GM12878 (cell line): Measurements from ENCODE around the gene NTRK3. TPM values are rescaled to one million over a fixed set of nuclear protein-coding genes. Genes with fewer than 3 reads are reported as not detected.

Experiments
- ATAC-seq: fragments of 200-7000 bp; cut with Tn5 transposase; 3 replicates; pipeline ENCODE4 v1.9.1; 2020; ENCODE audit warnings: mild to moderate bottlenecking, moderate library complexity
- BruUV-seq: library from RNA; stranded (reverse); fragments of 400-500 nt; replicated peaks from 2 replicates; lab custom pipeline; 2021; lab: Mats Ljungman, UMichigan
- CTCF ChIA-PET: fragments of 300-600 bp; sonication (Branson Sonifier 250); formaldehyde crosslinking; extraction: SDS; loops from one replicate; lab custom pipeline; 2021; ENCODE audit warnings: inconsistent platforms; lab: Yijun Ruan, JAX
- POLR2A ChIA-PET: fragments of 350-600 bp; formaldehyde crosslinking; extraction: SDS; loops from one replicate; lab custom pipeline; 2021; ENCODE audit warnings: inconsistent platforms; lab: Charles Lee
- RAD21 ChIA-PET: fragments of 300-600 bp; sonication (Branson Sonifier 250); formaldehyde crosslinking; loops from one replicate; lab custom pipeline; 2023; ENCODE audit warnings: antibody characterized with exemption; ENCODE audit not compliant: unreplicated experiment; lab: Charles Lee
- SMC1A ChIA-PET: fragments of 300-600 bp; sonication (Branson Sonifier 250); formaldehyde crosslinking; loops from one replicate; lab custom pipeline; 2023; ENCODE audit not compliant: unreplicated experiment, uncharacterized antibody; lab: Charles Lee
- DNase-seq: peaks from one replicate; pipeline ENCODE4 v3.0.0-alpha.2; 2011; ENCODE audit warnings: low read depth, low spot score
- FAIRE-seq: peaks from 3 replicates; lab custom pipeline; 2011; peaks lifted over from hg19 to GRCh38; lab: Jason Lieb, UNC
- H2AFZ ChIP-seq: 2 replicates; pipeline ENCODE4 v1.6.0; 2011; ENCODE audit warnings: low read depth, low read length, control low read depth; ENCODE audit not compliant: control insufficient read depth
- H3K27ac ChIP-seq: 2 replicates; pipeline ENCODE4 v1.5.1; 2011; ENCODE audit warnings: control low read depth; ENCODE audit not compliant: control insufficient read depth, insufficient read depth
- H3K27me3 ChIP-seq, 2 experiments: replicated peaks in 1 of 2; 2 replicates each; pipeline versions ENCODE4 v1.6.0 to v1.6.1; 2011; ENCODE audit warnings: low read length in 1 of 2; ENCODE audit not compliant: control insufficient read depth in 2 of 2, insufficient read depth in 2 of 2
- H3K36me3 ChIP-seq, 2 experiments: 2 replicates each; pipeline ENCODE4 v1.5.1; 2011; ENCODE audit warnings: low read length in 1 of 2; ENCODE audit not compliant: control insufficient read depth in 2 of 2, insufficient read depth in 2 of 2
- H3K4me1 ChIP-seq: 2 replicates; pipeline ENCODE4 v1.6.1; 2011; ENCODE audit warnings: mild to moderate bottlenecking, low read length, moderate library complexity, mixed read lengths; ENCODE audit not compliant: control insufficient read depth, insufficient read depth
- H3K4me2 ChIP-seq: 2 replicates; pipeline ENCODE4 v1.6.0; 2011; ENCODE audit warnings: control low read depth; ENCODE audit not compliant: control insufficient read depth, insufficient read depth
- H3K4me3 ChIP-seq: fragments of 200-600 bp; sonication (generic); 2 replicates; pipeline ENCODE4 v1.5.1; 2016
- H3K79me2 ChIP-seq: 2 replicates; pipeline ENCODE4 v1.6.0; 2011; ENCODE audit warnings: low read length; ENCODE audit not compliant: control insufficient read depth, insufficient read depth
- H3K9ac ChIP-seq: 2 replicates; pipeline ENCODE4 v1.8.0; 2011; ENCODE audit warnings: low read length, control low read depth, mixed read lengths; ENCODE audit not compliant: control insufficient read depth, insufficient read depth
- H3K9me3 ChIP-seq: replicated peaks from 3 replicates; pipeline ENCODE4 v1.5.1; 2011; ENCODE audit warnings: mild to moderate bottlenecking, low read length; ENCODE audit not compliant: control insufficient read depth, insufficient read depth
- H4K20me1 ChIP-seq: 2 replicates; pipeline ENCODE4 v1.6.0; 2011; ENCODE audit not compliant: control insufficient read depth, insufficient read depth
- CEBPB ChIP-seq, 2 experiments: fragments of 150-350 bp in 1 of 2; IDR thresholded peaks; 2 replicates each; pipeline ENCODE4 v1.6.1; 2012 to 2014; ENCODE audit warnings: low read depth in 2 of 2, low read length in 2 of 2, borderline replicate concordance in 1 of 2, inconsistent platforms in 1 of 2
- EED ChIP-seq: sonication (generic); IDR thresholded peaks from 2 replicates; pipeline ENCODE4 v1.6.1; 2016; ENCODE audit warnings: antibody characterized with exemption, low read depth
- EGR1 ChIP-seq, 2 experiments: IDR thresholded peaks; 1 replicate in 1 of 2; 2 replicates in 1 of 2; pipeline ENCODE4 v1.6.1; 2011 to 2012; ENCODE audit warnings: low read depth in 2 of 2, low read length in 2 of 2, borderline replicate concordance in 1 of 2, mild to moderate bottlenecking in 1 of 2, moderate library complexity in 1 of 2
- ELK1 ChIP-seq: IDR thresholded peaks from 2 replicates; pipeline ENCODE4 v1.6.1; 2012; ENCODE audit warnings: low read depth, low read length, improper control_type of control experiment
- ETV6 ChIP-seq, 2 experiments: fragments of 450-650 bp in 1 of 2; IDR thresholded peaks in 1 of 2; conservative IDR thresholded peaks in 1 of 2; 2 replicates each; pipeline ENCODE4 v1.6.1; 2014; ENCODE audit warnings: antibody characterized with exemption in 1 of 2, borderline replicate concordance in 1 of 2, low read depth in 1 of 2, mild to moderate bottlenecking in 1 of 2, moderate library complexity in 1 of 2
- JUNB ChIP-seq: IDR thresholded peaks from 2 replicates; pipeline ENCODE4 v1.6.1; 2016; ENCODE audit warnings: antibody characterized with exemption, mild to moderate bottlenecking
- NR2C1 ChIP-seq: fragments of 450-650 bp; IDR thresholded peaks from 2 replicates; pipeline ENCODE4 v1.6.1; 2017; ENCODE audit warnings: antibody characterized with exemption, mild to moderate bottlenecking, moderate library complexity
- POU2F2 ChIP-seq: IDR thresholded peaks from 3 replicates; pipeline ENCODE4 v1.6.1; 2011; ENCODE audit warnings: low read depth, mild to moderate bottlenecking, low read length, borderline replicate concordance
- RB1 ChIP-seq: fragments of 450-650 bp; formaldehyde crosslinking; IDR thresholded peaks from 2 replicates; pipeline ENCODE4 v1.6.1; 2017; ENCODE audit warnings: mild to moderate bottlenecking, borderline replicate concordance
- SREBF2 ChIP-seq: IDR thresholded peaks from 2 replicates; pipeline ENCODE4 v1.6.1; 2012; ENCODE audit warnings: mild to moderate bottlenecking, low read length
- TBL1XR1 ChIP-seq: IDR thresholded peaks from 2 replicates; pipeline ENCODE4 v1.6.1; 2012; ENCODE audit warnings: low read depth, low read length, improper control_type of control experiment
- WGBS: methylation state at CpG from one replicate; pipeline ENCODE4 v1.1.6; 2016; ENCODE audit warnings: low lambda C conversion rate; ENCODE audit not compliant: insufficient replicate concordance, insufficient coverage; ENCODE audit errors: missing lambda C conversion rate; 5-methylcytosine and 5-hydroxymethylcytosine counted together
- in situ Hi-C: fragments of 300-500 bp; cut with MboI; formaldehyde crosslinking; loops from 9 replicates; pipeline ENCODE4 v1.14.3; 2018; ENCODE audit warnings: mixed read lengths
- intact Hi-C: fragments of 100-400 bp; cut with micrococcal nuclease; formaldehyde crosslinking; loops from one replicate; pipeline ENCODE4 v1.14.2; 2022; ENCODE audit not compliant: unreplicated experiment
- polyA plus RNA-seq, 11 experiments: library from polyadenylated mRNA; depleted of rRNA in 4 of 11; unstranded in 6 of 11; stranded (reverse) in 5 of 11; fragments of >200 nt; fragmentation: Nextera tagmentation in 4 of 11; fragmentation: Illumina TruSeq in 1 of 11; extraction: Ambion mirVana in 4 of 11; extraction: Trizol in 1 of 11; gene quantifications; 1 replicate in 1 of 11; 2 replicates in 10 of 11; pipeline versions ENCODE4 v1.2.1 to v1.2.3, GENCODE V29; 2011 to 2016; ENCODE audit warnings: inconsistent platforms in 2 of 11, missing spikeins in 2 of 11, low read depth in 1 of 11
- total RNA-seq, 4 experiments: library from RNA; depleted of rRNA in 3 of 4; stranded (reverse); fragments of >200 nt in 3 of 4; fragmentation: Illumina TruSeq in 1 of 4; extraction: Trizol in 1 of 4; gene quantifications; 2 replicates each; pipeline versions ENCODE4 v1.2.1 to v1.2.3, GENCODE V29; 2013 to 2021

The NTRK3 gene
- total and polyA plus RNA-seq, 10 of the 15 experiments (the other 5 are each of a cell fraction or from before 2014, with no cell fraction given): not detected

- FAIRE-seq: no peak
- no peak for ATAC-seq
- ChIA-PET POLR2A (no interaction called here), CTCF (no interaction called here), SMC1A (no interaction called here), RAD21 (no interaction called here)
- Histone ChIP-seq H4K20me1 (no peaks in the 10 kb centered on the region), H3K79me2 (no peaks in the 10 kb centered on the region), H3K27ac (no peak overlapping the region), H3K27me3 (no peaks in the 10 kb centered on the region), H2AFZ (no peak overlapping the region), H3K9ac (no peak overlapping the region), H3K4me2 (no peak overlapping the region), H3K36me3 (no peaks in the 10 kb centered on the region), H3K4me3 (no peak overlapping the region), H3K4me1 (no peaks in the 10 kb centered on the region), H3K9me3 (no peaks in the 10 kb centered on the region)
- no TSS peak for BruUV-seq
- TF ChIP-seq JUNB (no peak), SREBF2 (no peak), TBL1XR1 (no peak), RB1 (no peak), EGR1 (IDR thresholded peaks at IDR 0.05; ENCODE audit: borderline replicate concordance in 1 of 2, low read depth in 2 of 2, low read length in 2 of 2) (no peak), CEBPB (IDR thresholded peaks at IDR 0.05; ENCODE audit: borderline replicate concordance in 1 of 2, low read depth in 2 of 2, low read length in 2 of 2) (no peak), ELK1 (no peak), POU2F2 (no peak), ETV6 (conservative IDR thresholded peaks at IDR 0.05 in 1 of 2, IDR thresholded peaks at IDR 0.05 in 1 of 2; ENCODE audit: borderline replicate concordance in 1 of 2, low read depth in 1 of 2) (no peak), NR2C1 (no peak), EED (no peak)
- WGBS: 0% methylated on average over 1 of the region's 1 CpG
- intact Hi-C loops (no loop called here), in situ Hi-C loops (no loop called here)
- DNase-seq: no peak
Observed at GRCh38 chr15:88040516-88040915, 216.0 kb downstream of the NTRK3 start.
